ENCODE data around the gene APAF1. TPM values are rescaled to one million over a fixed set of nuclear protein-coding genes. Genes with fewer than 3 reads are reported as not detected.

The APAF1 gene
- total and polyA plus RNA-seq, 2 donors (not counting 1 experiment from before 2014, with no cell fraction given), result 9.1 to 36.9 TPM

- Histone ChIP-seq H2AFZ (ENCODE audit: insufficient read depth, low read depth, low read length, poor library complexity, severe bottlenecking) (no peak overlapping the region), H3K27me3 (replicated peaks in 1 of 4; ENCODE audit: control extremely low read depth in 1 of 4, control insufficient read depth in 3 of 4, insufficient read depth in 4 of 4, low read length in 3 of 4) (peaks cover 0 to 5% (median 0%) of the 10 kb centered on the region in 4 experiments), H3K4me2 (replicated peaks; ENCODE audit: low read depth, low read length, poor library complexity, severe bottlenecking) (no peak overlapping the region), H3K9ac (ENCODE audit: low read length) (no peak overlapping the region), H3K36me3 (replicated peaks in 1 of 2; ENCODE audit: control extremely low read depth in 1 of 2, control insufficient read depth in 1 of 2, extremely low read depth in 1 of 2, insufficient read depth in 2 of 2, low read length in 1 of 2) (peaks cover 0 to 15% of the 10 kb centered on the region in 2 experiments), H3K27ac (ENCODE audit: low read length in 2 of 2) (no peak overlapping the region), H4K20me1 (ENCODE audit: control insufficient read depth, insufficient read depth, low read length, poor library complexity, severe bottlenecking) (no peaks in the 10 kb centered on the region), H3K79me2 (ENCODE audit: control insufficient read depth, insufficient read depth, low read length) (no peaks in the 10 kb centered on the region), H3K4me3 (ENCODE audit: control extremely low read depth in 1 of 5, extremely low read depth in 1 of 5, insufficient read depth in 1 of 5, low read depth in 2 of 5, low read length in 4 of 5) (no peak overlapping the region), H3K4me1 (ENCODE audit: control insufficient read depth in 2 of 2, insufficient read depth in 2 of 2, low read length in 2 of 2) (no peaks in the 10 kb centered on the region), H3K9me3 (ENCODE audit: control extremely low read depth in 1 of 3, control insufficient read depth in 2 of 3, insufficient read depth in 1 of 3, low read length in 2 of 3) (peaks cover 0 to 3% (median 0%) of the 10 kb centered on the region in 3 donors)
- WGBS (ENCODE audit: insufficient coverage), result 100% methylated on average over 9 of the region's 10 CpGs
- Mint-ChIP-seq H3K9me3 (ENCODE audit: insufficient read depth) (no peaks in the 10 kb centered on the region), H3K27ac (no peak overlapping the region), H3K4me1 (no peaks in the 10 kb centered on the region), H3K4me3 (no peak overlapping the region), H3K27me3 (peaks cover 8% of the 10 kb centered on the region)
- TF ChIP-seq CTCF (IDR thresholded peaks at IDR 0.05) (no peak), EZH2 (IDR thresholded peaks at IDR 0.05; ENCODE audit: borderline replicate concordance, insufficient read depth, low read depth, low read length, poor library complexity, severe bottlenecking) (no peak)
- intact Hi-C loops (cut with micrococcal nuclease), result no loop called here
- DNase-seq (no peak), ATAC-seq (ENCODE audit: low read depth) (no peak)
- CTCF ChIA-PET, result no interaction called here
- POLR2A ChIA-PET, result no interaction called here
Measured at GRCh38 chr12:98736352-98737321, 91.5 kb downstream of the APAF1 start.

- peaks cover 9% of the 10 kb centered on the region for H3K27me3 Mint-ChIP-seq
- no peak overlapping the region for H3K27ac Mint-ChIP-seq
- Histone ChIP-seq H3K27ac (ENCODE audit: low read length in 2 of 2) (no peak overlapping the region), H3K4me2 (replicated peaks; ENCODE audit: low read depth, low read length, poor library complexity, severe bottlenecking) (no peak overlapping the region), H3K9me3 (ENCODE audit: control extremely low read depth in 1 of 3, control insufficient read depth in 2 of 3, insufficient read depth in 1 of 3, low read length in 2 of 3) (peaks cover 0 to 3% (median 0%) of the 10 kb centered on the region in 3 donors), H4K20me1 (ENCODE audit: control insufficient read depth, insufficient read depth, low read length, poor library complexity, severe bottlenecking) (no peaks in the 10 kb centered on the region), H3K9ac (ENCODE audit: low read length) (no peak overlapping the region), H2AFZ (ENCODE audit: insufficient read depth, low read depth, low read length, poor library complexity, severe bottlenecking) (no peak overlapping the region), H3K4me3 (ENCODE audit: control extremely low read depth in 1 of 5, extremely low read depth in 1 of 5, insufficient read depth in 1 of 5, low read depth in 2 of 5, low read length in 4 of 5) (no peak overlapping the region), H3K27me3 (replicated peaks in 1 of 4; ENCODE audit: control extremely low read depth in 1 of 4, control insufficient read depth in 3 of 4, insufficient read depth in 4 of 4, low read length in 3 of 4) (peaks cover 0 to 9% (median 0%) of the 10 kb centered on the region in 4 experiments), H3K79me2 (ENCODE audit: control insufficient read depth, insufficient read depth, low read length) (no peaks in the 10 kb centered on the region), H3K4me1 (ENCODE audit: control insufficient read depth in 2 of 2, insufficient read depth in 2 of 2, low read length in 2 of 2) (no peaks in the 10 kb centered on the region), H3K36me3 (replicated peaks in 1 of 2; ENCODE audit: control extremely low read depth in 1 of 2, control insufficient read depth in 1 of 2, extremely low read depth in 1 of 2, insufficient read depth in 2 of 2, low read length in 1 of 2) (peaks cover 0 to 9% of the 10 kb centered on the region in 2 experiments)
- ChIA-PET CTCF (no interaction called here), POLR2A (no interaction called here)
- no peak for ATAC-seq (ENCODE audit: low read depth)
- no peak for TF ChIP-seq EZH2 (IDR thresholded peaks at IDR 0.05; ENCODE audit: borderline replicate concordance, insufficient read depth, low read depth, low read length, poor library complexity, severe bottlenecking)
- no peak for TF ChIP-seq CTCF (IDR thresholded peaks at IDR 0.05)
- intact Hi-C loops (cut with micrococcal nuclease), result no loop called here
- 92% methylated on average over 2 of the region's 4 CpGs for WGBS (ENCODE audit: insufficient coverage)
- no peak for DNase-seq
- no peaks in the 10 kb centered on the region for H3K9me3 Mint-ChIP-seq (ENCODE audit: insufficient read depth)
- H3K4me1 Mint-ChIP-seq, result no peaks in the 10 kb centered on the region
- H3K4me3 Mint-ChIP-seq, result no peak overlapping the region
Measured at GRCh38 chr12:98737322-98737712, 92.2 kb downstream of the APAF1 start.
